Neural cell (in vitro differentiated cells): ENCODE results near the gene STRBP. TPM values are rescaled to one million over a fixed set of nuclear protein-coding genes. Genes with fewer than 3 reads are reported as not detected.
A peak's percentile ranks its signal among the peaks of the same experiment; 100 is the strongest.

Experiments
- H2AFZ ChIP-seq: fragments of 200-600, 300-800 bp; sonication (generic), shearing (Covaris generic); 2 replicates; pipeline ENCODE4 v1.6.0; 2014; ENCODE audit warnings: low read depth, mild to moderate bottlenecking, antibody characterized with exemption, low read length, moderate library complexity
- H3F3A ChIP-seq: fragments of 200-600 bp; shearing (Covaris generic); 2 replicates; pipeline ENCODE4 v1.6.1; 2016; ENCODE audit warnings: mild to moderate bottlenecking, moderate library complexity, mixed read lengths, antibody characterized with exemption, low read length; ENCODE audit not compliant: insufficient read depth, poor library complexity, severe bottlenecking
- H3K27ac ChIP-seq: fragments of 200-600, 300-800 bp; sonication (generic), shearing (Covaris generic); 2 replicates; pipeline ENCODE4 v1.5.1; 2014; ENCODE audit warnings: mild to moderate bottlenecking, low read length, moderate library complexity
- H3K27me3 ChIP-seq: fragments of 300-800, 200-600 bp; sonication (generic), shearing (Covaris generic); 2 replicates; pipeline ENCODE4 v1.6.0; 2014; ENCODE audit warnings: mild to moderate bottlenecking, low read depth, low read length, moderate library complexity; ENCODE audit not compliant: insufficient read depth
- H3K36me3 ChIP-seq: fragments of 300-800, 200-600 bp; sonication (generic), shearing (Covaris generic); 2 replicates; pipeline ENCODE4 v1.5.1; 2014; ENCODE audit warnings: mild to moderate bottlenecking, antibody characterized with exemption, low read length, moderate library complexity; ENCODE audit not compliant: insufficient read depth
- H3K4me2 ChIP-seq: fragments of 300-800, 200-600 bp; sonication (generic), shearing (Covaris generic); 2 replicates; pipeline ENCODE4 v1.6.0; 2014; ENCODE audit warnings: mild to moderate bottlenecking, low read length
- H3K4me3 ChIP-seq: fragments of 300-800, 200-600 bp; sonication (generic), shearing (Covaris generic); 2 replicates; pipeline ENCODE4 v1.5.1; 2014; ENCODE audit warnings: mild to moderate bottlenecking, low read length, moderate library complexity
- H3K79me2 ChIP-seq: fragments of 200-600 bp; shearing (Covaris generic); replicated peaks from 2 replicates; pipeline ENCODE4 v1.6.0; 2014; ENCODE audit warnings: mild to moderate bottlenecking, low read length, moderate library complexity; ENCODE audit not compliant: insufficient read depth
- H3K9ac ChIP-seq: fragments of 300-800, 200-600 bp; sonication (generic), shearing (Covaris generic); 2 replicates; pipeline ENCODE4 v1.6.1; 2016; ENCODE audit warnings: mild to moderate bottlenecking, low read length, mixed read lengths
- H3K9me2 ChIP-seq: fragments of 200-600 bp; shearing (Covaris generic); 2 replicates; pipeline ENCODE4 v1.6.1; 2016; ENCODE audit warnings: mild to moderate bottlenecking, low read length, mixed read lengths; ENCODE audit not compliant: insufficient read depth
- H3K9me3 ChIP-seq: fragments of 200-600, 300-800 bp; sonication (generic), shearing (Covaris generic); 2 replicates; pipeline ENCODE4 v1.6.1; 2016; ENCODE audit warnings: mild to moderate bottlenecking, mixed run types, low read length, moderate library complexity, mixed read lengths
- H4K20me1 ChIP-seq: fragments of 200-600 bp; shearing (Covaris generic); 2 replicates; pipeline ENCODE4 v1.6.1; 2016; ENCODE audit warnings: mild to moderate bottlenecking, mixed run types; ENCODE audit not compliant: insufficient read depth
- CTCF ChIP-seq: fragments of 450-650 bp; IDR thresholded peaks from 2 replicates; pipeline ENCODE4 v1.5.1; 2014; ENCODE audit warnings: antibody characterized with exemption, mild to moderate bottlenecking, moderate library complexity; ENCODE audit not compliant: poor library complexity, severe bottlenecking
- EP300 ChIP-seq: fragments of 450-650 bp; conservative IDR thresholded peaks from 2 replicates; pipeline ENCODE4 v1.6.1; 2014; ENCODE audit warnings: antibody characterized with exemption, mild to moderate bottlenecking, moderate library complexity; ENCODE audit not compliant: poor library complexity, severe bottlenecking
- EZH2 ChIP-seq: fragments of 200-600, 300-800 bp; shearing (Covaris generic), sonication (generic); IDR thresholded peaks from 2 replicates; pipeline ENCODE4 v1.6.1; 2014; ENCODE audit warnings: antibody characterized with exemption, low read length, borderline replicate concordance, mild to moderate bottlenecking; ENCODE audit not compliant: insufficient read depth, poor library complexity, severe bottlenecking
- MXI1 ChIP-seq: fragments of 450-650 bp; conservative IDR thresholded peaks from 2 replicates; pipeline ENCODE4 v1.6.1; 2014; ENCODE audit warnings: antibody characterized with exemption, mild to moderate bottlenecking; ENCODE audit not compliant: poor library complexity, severe bottlenecking
- POLR2AphosphoS5 ChIP-seq: IDR thresholded peaks from 2 replicates; pipeline ENCODE4 v1.6.1; 2012
- RAD21 ChIP-seq: fragments of 450-650 bp; conservative IDR thresholded peaks from 2 replicates; pipeline ENCODE4 v1.6.1; 2014; ENCODE audit warnings: antibody characterized with exemption, mild to moderate bottlenecking, moderate library complexity
- SMC3 ChIP-seq: fragments of 450-650 bp; conservative IDR thresholded peaks from 2 replicates; pipeline ENCODE4 v1.6.1; 2014; ENCODE audit warnings: antibody characterized with exemption, mild to moderate bottlenecking, moderate library complexity; ENCODE audit not compliant: poor library complexity
- TAF1 ChIP-seq: IDR thresholded peaks from 2 replicates; pipeline ENCODE4 v1.6.1; 2012; ENCODE audit warnings: low read depth
- polyA plus RNA-seq: library from polyadenylated mRNA; depleted of rRNA; stranded (reverse); fragments of >200 nt; gene quantifications from 2 replicates; pipeline ENCODE4 v1.2.3, GENCODE V29; 2014
- TF ChIP-seq, protein P1 (sequence below): IDR thresholded peaks from 2 replicates; pipeline ENCODE4 v1.6.1; 2012; ENCODE audit warnings: borderline replicate concordance

Gene STRBP
- polyA plus RNA-seq, 1 donor from 2014 or later = 64.6 TPM

- no peaks in the 10 kb centered on the region for H3K36me3 ChIP-seq
- H3K27ac ChIP-seq = no peak overlapping the region
- no peaks in the 10 kb centered on the region for H3K27me3 ChIP-seq
- no peak overlapping the region for H3K4me3 ChIP-seq
- H3K9me2 ChIP-seq = no peaks in the 10 kb centered on the region
- H3K79me2 ChIP-seq = no peaks in the 10 kb centered on the region
- H2AFZ ChIP-seq = no peak overlapping the region
- TF ChIP-seq RAD21 (peak; percentile 69), TAF1 (no peak), CTCF (peak; percentile 67), SMC3 (peak; percentile 78)
- no peaks in the 10 kb centered on the region for H4K20me1 ChIP-seq
- H3K4me2 ChIP-seq = no peak overlapping the region
- no peaks in the 10 kb centered on the region for H3K9me3 ChIP-seq
- no peak overlapping the region for H3K9ac ChIP-seq
- no peaks in the 10 kb centered on the region for H3F3A ChIP-seq
Observed at GRCh38 chr9:123081824-123082223, 186.6 kb downstream of the STRBP start.

GRCh38 chr9:123080444-123080843, 187.9 kb downstream of the STRBP start:
- Histone ChIP-seq H3K4me3 (no peak overlapping the region), H3K79me2 (no peaks in the 10 kb centered on the region), H2AFZ (no peak overlapping the region), H3K27me3 (no peaks in the 10 kb centered on the region), H3K36me3 (no peaks in the 10 kb centered on the region), H3K9me2 (no peaks in the 10 kb centered on the region), H3K27ac (no peak overlapping the region), H4K20me1 (no peaks in the 10 kb centered on the region), H3K9ac (no peak overlapping the region), H3K9me3 (no peaks in the 10 kb centered on the region), H3K4me2 (no peak overlapping the region), H3F3A (no peaks in the 10 kb centered on the region)
- TF ChIP-seq EP300 = no peak
- TF ChIP-seq EZH2 = no peak
- TF ChIP-seq POLR2AphosphoS5 = no peak
- no peak for TF ChIP-seq MXI1
- no peak for TF ChIP-seq CTCF
- TF ChIP-seq RAD21 = no peak
- no peak for TF ChIP-seq TAF1
- TF ChIP-seq SMC3 = no peak
- TF ChIP-seq, protein P1, sequence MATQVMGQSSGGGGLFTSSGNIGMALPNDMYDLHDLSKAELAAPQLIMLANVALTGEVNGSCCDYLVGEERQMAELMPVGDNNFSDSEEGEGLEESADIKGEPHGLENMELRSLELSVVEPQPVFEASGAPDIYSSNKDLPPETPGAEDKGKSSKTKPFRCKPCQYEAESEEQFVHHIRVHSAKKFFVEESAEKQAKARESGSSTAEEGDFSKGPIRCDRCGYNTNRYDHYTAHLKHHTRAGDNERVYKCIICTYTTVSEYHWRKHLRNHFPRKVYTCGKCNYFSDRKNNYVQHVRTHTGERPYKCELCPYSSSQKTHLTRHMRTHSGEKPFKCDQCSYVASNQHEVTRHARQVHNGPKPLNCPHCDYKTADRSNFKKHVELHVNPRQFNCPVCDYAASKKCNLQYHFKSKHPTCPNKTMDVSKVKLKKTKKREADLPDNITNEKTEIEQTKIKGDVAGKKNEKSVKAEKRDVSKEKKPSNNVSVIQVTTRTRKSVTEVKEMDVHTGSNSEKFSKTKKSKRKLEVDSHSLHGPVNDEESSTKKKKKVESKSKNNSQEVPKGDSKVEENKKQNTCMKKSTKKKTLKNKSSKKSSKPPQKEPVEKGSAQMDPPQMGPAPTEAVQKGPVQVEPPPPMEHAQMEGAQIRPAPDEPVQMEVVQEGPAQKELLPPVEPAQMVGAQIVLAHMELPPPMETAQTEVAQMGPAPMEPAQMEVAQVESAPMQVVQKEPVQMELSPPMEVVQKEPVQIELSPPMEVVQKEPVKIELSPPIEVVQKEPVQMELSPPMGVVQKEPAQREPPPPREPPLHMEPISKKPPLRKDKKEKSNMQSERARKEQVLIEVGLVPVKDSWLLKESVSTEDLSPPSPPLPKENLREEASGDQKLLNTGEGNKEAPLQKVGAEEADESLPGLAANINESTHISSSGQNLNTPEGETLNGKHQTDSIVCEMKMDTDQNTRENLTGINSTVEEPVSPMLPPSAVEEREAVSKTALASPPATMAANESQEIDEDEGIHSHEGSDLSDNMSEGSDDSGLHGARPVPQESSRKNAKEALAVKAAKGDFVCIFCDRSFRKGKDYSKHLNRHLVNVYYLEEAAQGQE = no peak
